HEK293T (cell line): Measurements from ENCODE around the gene ZNF831.

ENCODE experiments used
- ARNT ChIP-seq: fragments of 450-650 bp; IDR thresholded peaks from 2 replicates; pipeline ENCODE4 v1.6.1; 2017; ENCODE audit warnings: mild to moderate bottlenecking
- BHLHE40 ChIP-seq: fragments of 450-650 bp; IDR thresholded peaks from 2 replicates; pipeline ENCODE4 v1.6.1; 2016; ENCODE audit warnings: mild to moderate bottlenecking, moderate library complexity, borderline replicate concordance
- CTBP1 ChIP-seq: fragments of 450-650 bp; IDR thresholded peaks from 2 replicates; pipeline ENCODE4 v1.6.1; 2016; ENCODE audit warnings: borderline replicate concordance
- ELF4 ChIP-seq: fragments of 450-650 bp; IDR thresholded peaks from 2 replicates; pipeline ENCODE4 v1.6.1; 2017; ENCODE audit warnings: antibody characterized with exemption
- FOXM1 ChIP-seq: fragments of 450-650 bp; IDR thresholded peaks from 2 replicates; pipeline ENCODE4 v1.6.1; 2017; ENCODE audit warnings: mild to moderate bottlenecking, borderline replicate concordance
- NFRKB ChIP-seq: fragments of 450-650 bp; IDR thresholded peaks from 2 replicates; pipeline ENCODE4 v1.6.1; 2016; ENCODE audit warnings: mild to moderate bottlenecking, moderate library complexity
- PKNOX1 ChIP-seq: fragments of 450-650 bp; IDR thresholded peaks from 2 replicates; pipeline ENCODE4 v1.6.1; 2016
- SP1 ChIP-seq: fragments of 450-650 bp; IDR thresholded peaks from 2 replicates; pipeline ENCODE4 v1.6.1; 2017
- SUZ12 ChIP-seq: fragments of 450-650 bp; IDR thresholded peaks from 2 replicates; pipeline ENCODE4 v1.6.1; 2016; ENCODE audit warnings: mild to moderate bottlenecking
- TARDBP ChIP-seq: fragments of 450-650 bp; IDR thresholded peaks from 2 replicates; pipeline ENCODE4 v1.6.1; 2016
- ZNF384 ChIP-seq: fragments of 450-650 bp; IDR thresholded peaks from 2 replicates; pipeline ENCODE4 v1.6.1; 2016

- TF ChIP-seq SP1 (no peak), ZNF384 (no peak), BHLHE40 (no peak), SUZ12 (no peak), PKNOX1 (no peak), CTBP1 (no peak), NFRKB (no peak), TARDBP (no peak), ARNT (no peak), FOXM1 (no peak), ELF4 (no peak)
Measured at GRCh38 chr20:59255256-59255655, 91.6 kb downstream of the ZNF831 start.
